ENCODE results near the gene RBM19.

The RBM19 gene

GRCh38 chr12:113831476-113831875 lies 134.6 kb downstream of the RBM19 start:
- DNase-seq (ENCODE audit: low read depth, low spot score), result no peak

DNA sequence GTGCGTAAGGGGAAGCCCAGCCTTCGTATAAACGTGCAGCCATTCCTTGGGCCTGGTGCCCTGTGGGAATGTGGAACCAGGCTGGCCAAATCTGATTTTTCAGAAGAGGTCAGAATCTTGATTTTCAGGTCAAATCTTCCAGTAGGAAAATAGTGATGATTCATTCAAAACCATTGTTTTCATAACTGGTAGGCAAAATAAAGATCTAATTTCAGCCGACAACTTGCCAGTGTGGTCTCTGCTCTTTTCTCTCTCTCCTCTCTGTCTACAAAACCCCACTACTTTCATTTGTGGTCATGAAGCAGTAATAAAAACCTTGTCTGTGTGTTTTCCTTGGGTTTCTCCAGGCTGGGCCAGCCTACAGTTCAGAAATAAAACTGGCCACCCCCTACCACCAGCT lies 135.1 kb downstream of the RBM19 start:
- DNase-seq (ENCODE audit: low read depth, low spot score), result no peak

GRCh38 chr12:113829212-113829611 lies 136.9 kb downstream of the RBM19 start:
- no peak for DNase-seq (ENCODE audit: low read depth, low spot score)

DNA sequence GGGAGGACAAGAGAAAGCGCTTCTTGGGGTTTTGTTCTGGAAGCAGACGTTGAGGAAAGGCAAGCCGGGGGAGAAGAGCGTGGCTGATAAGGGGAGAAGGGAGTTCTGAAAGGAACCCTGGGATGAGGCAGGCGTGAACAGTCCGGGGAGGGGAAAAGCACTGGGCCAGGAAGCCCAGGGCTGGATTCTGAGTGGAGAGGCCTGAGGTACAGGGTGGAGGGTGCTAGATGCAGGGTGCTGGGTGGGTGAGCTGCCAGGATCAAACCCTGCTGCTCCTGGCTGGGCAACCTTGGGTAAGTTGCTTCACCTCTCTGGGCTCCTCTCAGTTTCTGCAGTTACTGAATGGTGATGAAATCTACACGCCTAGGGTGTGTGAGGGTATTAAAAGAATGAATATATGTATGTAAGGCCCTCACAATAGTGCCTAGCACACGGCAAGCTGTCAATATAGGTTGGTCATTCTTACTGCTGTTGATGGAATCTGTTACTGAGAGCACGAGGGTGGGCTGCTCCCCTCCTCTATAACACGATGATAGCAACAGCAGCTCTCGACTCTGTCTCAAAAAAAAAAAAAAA lies 138.5 kb downstream of the RBM19 start:
- no peak for DNase-seq (ENCODE audit: low read depth, low spot score)

GRCh38 chr12:113826805-113827538 lies 139.2 kb downstream of the RBM19 start:
- DNase-seq (ENCODE audit: low read depth, low spot score), result no peak

- no peak for DNase-seq (ENCODE audit: low read depth, low spot score)
These were observed 140.4 kb downstream of the RBM19 start for GRCh38 chr12:113825705-113826104.

DNA sequence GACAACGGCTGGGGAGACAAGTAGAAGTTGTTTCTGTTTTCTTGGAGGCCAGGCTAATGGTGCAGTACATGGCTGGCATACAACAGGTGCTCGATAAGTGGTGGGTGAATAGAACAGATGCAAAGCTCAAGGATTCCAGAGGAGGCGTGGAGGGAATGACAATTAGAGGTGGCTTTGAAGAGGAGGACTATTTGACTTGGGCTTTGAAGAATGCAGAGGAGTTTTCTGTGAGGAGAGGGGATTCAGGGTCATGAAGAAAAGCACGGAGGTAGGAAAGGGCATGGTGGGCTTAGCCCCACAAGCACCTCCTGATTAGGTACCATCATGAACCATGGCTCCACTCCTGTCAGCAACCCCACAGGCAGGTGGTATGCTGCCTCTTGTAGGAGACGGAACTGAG lies 142.3 kb downstream of the RBM19 start:
- DNase-seq (ENCODE audit: low read depth, low spot score), result no peak

GRCh38 chr12:113823016-113823415 lies 143.1 kb downstream of the RBM19 start:
- no peak for DNase-seq (ENCODE audit: low read depth, low spot score)

GRCh38 chr12:113820842-113821241 lies 145.3 kb downstream of the RBM19 start:
- no peak for DNase-seq (ENCODE audit: low read depth, low spot score)

DNA sequence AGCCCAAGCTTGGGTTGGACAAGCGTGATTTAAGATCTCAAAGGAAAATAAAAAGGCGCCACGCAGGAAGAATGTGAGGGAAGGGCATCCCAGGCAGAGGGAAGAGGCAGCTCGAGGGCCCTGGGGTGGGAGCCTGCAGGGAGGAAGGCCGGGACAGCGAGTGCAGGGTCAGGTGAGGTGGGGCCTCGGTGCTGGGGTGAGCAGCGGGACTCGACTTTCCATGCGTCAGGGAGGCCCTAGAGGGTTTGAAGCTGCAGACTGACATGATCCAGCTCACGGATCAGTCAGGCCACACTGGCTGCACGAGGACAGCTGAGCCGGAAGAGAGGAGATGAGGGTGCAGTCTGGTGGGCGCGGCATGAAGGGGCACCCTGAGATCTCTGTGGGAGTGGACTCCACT lies 145.8 kb downstream of the RBM19 start:
- DNase-seq (ENCODE audit: low read depth, low spot score), result no peak

DNA sequence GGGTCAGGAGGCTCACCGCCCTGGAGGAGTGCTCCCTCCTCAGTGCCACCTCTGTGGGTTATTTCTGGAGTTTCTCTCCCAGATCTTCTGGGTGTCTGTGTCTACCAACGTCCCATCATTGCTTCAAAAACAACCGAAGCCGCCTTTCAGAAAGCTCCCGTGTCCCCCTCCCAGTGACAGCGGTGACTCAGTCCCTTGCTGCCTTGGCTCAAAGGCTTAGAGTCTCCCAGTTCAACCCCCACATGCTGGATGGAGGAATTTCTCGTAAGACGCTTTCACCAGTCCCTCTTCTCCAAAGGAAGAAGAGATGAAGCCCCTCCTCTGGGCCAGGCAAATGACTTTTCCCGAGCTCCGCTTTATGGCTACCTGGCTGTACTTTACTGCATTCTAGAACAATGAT lies 146.6 kb downstream of the RBM19 start:
- peak; percentile 42 for DNase-seq (ENCODE audit: low read depth, low spot score)

DNA sequence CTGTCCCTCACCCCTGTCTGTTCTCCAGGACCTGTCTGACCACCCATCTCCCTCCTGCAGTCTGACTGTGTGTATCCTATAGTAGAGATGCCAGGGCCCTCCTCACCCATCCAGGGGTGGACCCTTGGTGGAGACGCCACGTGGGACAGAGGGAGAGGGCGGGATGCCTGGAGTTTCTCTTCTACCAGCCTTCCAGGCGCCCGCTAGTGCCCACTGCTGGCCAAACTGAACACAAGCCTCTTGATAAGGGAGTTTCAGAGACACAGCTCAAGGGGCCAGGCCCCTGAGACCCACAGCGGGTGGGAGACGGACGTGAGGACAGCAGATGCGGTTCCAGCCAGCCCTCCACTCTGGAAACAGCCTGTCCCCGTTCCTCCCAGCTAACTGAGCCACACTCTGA lies 147.3 kb downstream of the RBM19 start:
- DNase-seq (ENCODE audit: low read depth, low spot score), result peak; percentile 73

DNA sequence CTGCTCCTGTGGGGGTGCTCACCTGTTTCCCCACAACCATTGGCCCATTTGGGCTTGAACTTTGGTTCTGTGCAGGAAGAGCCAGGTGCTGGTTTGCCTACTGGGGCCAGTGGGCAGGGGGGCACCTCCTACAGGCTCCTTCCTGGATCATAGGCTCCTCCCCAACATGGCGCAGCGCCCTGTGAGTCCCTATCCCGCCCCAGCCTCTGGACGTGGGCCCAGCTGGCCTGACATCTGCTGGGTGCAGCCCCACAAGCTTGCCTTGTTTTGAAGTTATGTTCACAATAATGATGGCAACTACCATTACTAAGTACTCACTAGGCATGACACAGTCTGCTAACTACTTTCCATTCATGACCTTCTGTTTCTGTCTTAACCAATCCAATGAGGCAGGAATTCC lies 147.8 kb downstream of the RBM19 start:
- no peak for DNase-seq (ENCODE audit: low read depth, low spot score)

DNA sequence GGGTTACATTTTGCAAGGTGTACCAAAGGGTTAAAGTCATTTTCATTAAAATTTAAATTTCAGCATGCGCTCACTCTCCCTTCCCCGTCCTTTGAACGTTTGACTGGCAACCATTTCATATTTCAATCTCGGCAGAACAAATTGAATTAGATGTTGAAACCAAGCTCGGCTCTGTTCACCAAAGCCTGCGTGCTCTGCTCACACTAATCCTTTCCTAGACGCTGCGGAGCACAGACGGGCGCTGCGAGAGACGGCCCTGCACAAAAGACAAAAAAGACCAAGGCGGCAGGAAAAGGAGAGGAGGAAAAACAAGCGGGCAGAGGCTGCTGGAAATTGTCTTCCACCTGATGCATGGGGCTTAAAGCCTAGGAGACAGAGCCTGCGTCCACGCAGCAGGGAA lies 149.3 kb downstream of the RBM19 start:
- no peak for DNase-seq (ENCODE audit: low read depth, low spot score)

DNA sequence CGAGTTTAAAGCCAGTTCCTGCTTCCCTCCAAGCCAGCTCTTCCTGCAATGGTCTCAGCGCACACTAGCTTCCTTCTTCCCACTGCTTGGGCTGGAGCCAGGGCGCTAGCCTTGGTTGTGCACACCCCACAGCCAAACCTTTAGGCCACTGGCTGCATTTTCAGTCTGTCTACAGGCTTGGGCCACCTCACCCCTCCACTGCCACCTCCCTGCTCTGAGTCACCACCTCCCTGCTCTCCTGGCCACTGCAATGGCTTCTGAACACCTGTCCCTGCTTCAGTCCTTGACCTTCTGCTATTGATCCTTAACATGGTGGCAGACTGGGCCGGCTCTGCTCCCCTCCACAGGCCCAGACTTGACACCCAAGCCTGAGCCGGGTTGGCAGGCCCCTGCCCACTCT lies 151.1 kb downstream of the RBM19 start:
- no peak for DNase-seq (ENCODE audit: low read depth, low spot score)

GRCh38 chr12:113813229-113813541 lies 152.9 kb downstream of the RBM19 start:
- no peak for DNase-seq (ENCODE audit: low read depth, low spot score)

- DNase-seq (ENCODE audit: low read depth, low spot score), result no peak
These were observed 153.5 kb downstream of the RBM19 start for GRCh38 chr12:113812411-113813228.

- peak; percentile 33 for DNase-seq (ENCODE audit: low read depth, low spot score)
These were observed 156.5 kb downstream of the RBM19 start for GRCh38 chr12:113809462-113810220.

GRCh38 chr12:113808095-113808951 lies 157.8 kb downstream of the RBM19 start:
- DNase-seq (ENCODE audit: low read depth, low spot score), result no peak

GRCh38 chr12:113805673-113806072 lies 160.5 kb downstream of the RBM19 start:
- no peak for DNase-seq (ENCODE audit: low read depth, low spot score)

GRCh38 chr12:113804961-113805600 lies 161.0 kb downstream of the RBM19 start:
- DNase-seq (ENCODE audit: low read depth, low spot score), result no peak
